BE2C (cell line): ENCODE results near the gene VSIG2.
A peak's percentile ranks its signal among the peaks of the same experiment; 100 is the strongest.

Experiments
- DNase-seq: peaks from one replicate; pipeline ENCODE4 v3.0.0-alpha.2; 2020
- H3K27me3 ChIP-seq: fragments of 250-450 bp; sonication (Bioruptor Pico); 2 replicates; pipeline ENCODE4 v1.5.1; 2020; ENCODE audit warnings: mild to moderate bottlenecking
- H3K36me3 ChIP-seq: fragments of 250-450 bp; sonication (Bioruptor Pico); 2 replicates; pipeline ENCODE4 v1.5.1; 2020; ENCODE audit warnings: mild to moderate bottlenecking
- H3K4me1 ChIP-seq: fragments of 250-450 bp; sonication (Bioruptor Pico); 2 replicates; pipeline ENCODE4 v1.5.1; 2020
- H3K4me3 ChIP-seq: 2 replicates; pipeline ENCODE4 v1.5.1; 2011; ENCODE audit warnings: low read depth, low read length
- H3K9me3 ChIP-seq: fragments of 250-450 bp; sonication (Bioruptor Pico); 2 replicates; pipeline ENCODE4 v1.5.1; 2020
- CTCF ChIP-seq: IDR thresholded peaks from 2 replicates; pipeline ENCODE4 v1.5.1; 2012; ENCODE audit warnings: mild to moderate bottlenecking, low read depth, low read length

Gene VSIG2

GRCh38 chr11:124742555-124742954 is 9.5 kb downstream of the VSIG2 start:
- Histone ChIP-seq H3K27me3 (peaks cover 17% of the 10 kb centered on the region), H3K9me3 (no peaks in the 10 kb centered on the region), H3K4me3 (no peak overlapping the region), H3K4me1 (no peaks in the 10 kb centered on the region; the same call in 1 of the 2 replicates), H3K36me3 (no peaks in the 10 kb centered on the region)
- TF ChIP-seq CTCF: no peak
- no peak for DNase-seq

GRCh38 chr11:124740277-124740882 is 11.7 kb downstream of the VSIG2 start:
- H3K27me3 ChIP-seq: peaks cover 5% of the 10 kb centered on the region

GRCh38 chr11:124739479-124740276 is 12.4 kb downstream of the VSIG2 start, which contains the start of gene NRGN:
NRGN (plus strand) TSS chr11:124739942; CDS start chr11:124740085, 143 bp downstream.
- peak within 1 kb of the TSS; percentile 66 for H3K4me3 ChIP-seq
- H3K9me3 ChIP-seq: no peaks in the 10 kb centered on the region
- H3K27me3 ChIP-seq: no peaks in the 10 kb centered on the region
- no peaks in the 10 kb centered on the region for H3K36me3 ChIP-seq
- no peaks in the 10 kb centered on the region; the same call in 1 of the 2 replicates for H3K4me1 ChIP-seq
- no peak for TF ChIP-seq CTCF
- peak; percentile 96 for DNase-seq

More at GRCh38 chr11:124740277-124740882, 11.7 kb downstream of the VSIG2 start:
- TF ChIP-seq CTCF: peak; percentile 51
- H3K9me3 ChIP-seq: no peaks in the 10 kb centered on the region
- no peaks in the 10 kb centered on the region for H3K36me3 ChIP-seq
- peak; percentile 53 for DNase-seq
- H3K4me3 ChIP-seq: peak overlapping the region; percentile 66
- H3K4me1 ChIP-seq: no peaks in the 10 kb centered on the region; the same call in 1 of the 2 replicates

- Histone ChIP-seq H3K9me3 (no peaks in the 10 kb centered on the region), H3K27me3 (no peaks in the 10 kb centered on the region), H3K4me1 (no peaks in the 10 kb centered on the region; the same call in 1 of the 2 replicates), H3K4me3 (peak overlapping the region; percentile 45), H3K36me3 (no peaks in the 10 kb centered on the region)
- no peak for DNase-seq
- TF ChIP-seq CTCF: no peak
Observed at GRCh38 chr11:124738713-124739478, 13.2 kb downstream of the VSIG2 start.

- Histone ChIP-seq H3K4me3 (no peak overlapping the region), H3K27me3 (no peaks in the 10 kb centered on the region), H3K9me3 (no peaks in the 10 kb centered on the region), H3K36me3 (no peaks in the 10 kb centered on the region), H3K4me1 (no peaks in the 10 kb centered on the region; the same call in 1 of the 2 replicates)
- no peak for DNase-seq
- TF ChIP-seq CTCF: no peak
Observed at GRCh38 chr11:124737638-124738305, 14.3 kb downstream of the VSIG2 start.
